ENCODE data around the gene BPIFB1. TPM values are rescaled to one million over a fixed set of nuclear protein-coding genes. Genes with fewer than 3 reads are reported as not detected.

BPIFB1 gene
- total and polyA plus RNA-seq, 2 of the 13 experiments (the other 11 are each of a cell fraction or from before 2014, with no cell fraction given): 0.82 to 4.4 TPM

DNA sequence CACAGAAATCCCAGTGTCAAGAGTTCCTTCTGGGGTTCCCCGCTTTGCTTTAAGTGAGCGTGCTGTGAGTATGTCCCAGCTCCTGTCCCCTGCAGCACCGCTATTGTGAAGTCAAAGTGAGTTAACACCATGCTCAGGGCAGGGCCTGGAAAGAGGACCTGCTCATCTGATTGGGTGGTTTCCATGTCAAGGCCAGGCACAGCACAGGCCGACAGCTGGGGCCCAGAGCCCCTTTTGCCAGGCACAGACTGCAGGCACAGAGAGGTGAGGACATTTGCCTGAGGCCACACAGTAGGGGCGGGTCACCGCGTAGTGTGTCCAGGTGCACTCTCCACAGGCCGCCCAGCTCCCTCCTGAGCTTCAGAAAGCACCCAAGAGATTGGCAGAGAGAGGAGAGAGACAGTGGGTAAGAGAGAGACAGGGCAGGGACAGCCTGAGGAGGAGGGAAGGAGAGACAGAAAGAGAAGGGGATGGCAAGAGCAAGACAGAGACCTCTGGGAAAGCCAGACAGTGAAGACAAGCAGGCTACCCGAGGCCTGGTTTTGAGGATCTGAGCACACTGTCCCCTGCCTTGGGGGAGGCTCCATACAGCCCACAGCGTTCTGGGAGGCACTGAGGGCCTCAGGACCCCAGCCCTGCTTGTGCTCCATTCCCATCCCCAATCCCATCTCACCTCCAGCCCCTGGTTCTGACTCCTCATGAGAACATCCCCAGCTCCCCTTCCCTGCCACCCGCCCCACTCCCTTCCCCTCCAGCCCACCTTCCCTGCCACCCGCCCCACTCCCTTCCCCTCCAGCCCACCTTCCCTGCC, 6.5 kb upstream of the BPIFB1 start (continued):
- TF ChIP-seq, protein P1, sequence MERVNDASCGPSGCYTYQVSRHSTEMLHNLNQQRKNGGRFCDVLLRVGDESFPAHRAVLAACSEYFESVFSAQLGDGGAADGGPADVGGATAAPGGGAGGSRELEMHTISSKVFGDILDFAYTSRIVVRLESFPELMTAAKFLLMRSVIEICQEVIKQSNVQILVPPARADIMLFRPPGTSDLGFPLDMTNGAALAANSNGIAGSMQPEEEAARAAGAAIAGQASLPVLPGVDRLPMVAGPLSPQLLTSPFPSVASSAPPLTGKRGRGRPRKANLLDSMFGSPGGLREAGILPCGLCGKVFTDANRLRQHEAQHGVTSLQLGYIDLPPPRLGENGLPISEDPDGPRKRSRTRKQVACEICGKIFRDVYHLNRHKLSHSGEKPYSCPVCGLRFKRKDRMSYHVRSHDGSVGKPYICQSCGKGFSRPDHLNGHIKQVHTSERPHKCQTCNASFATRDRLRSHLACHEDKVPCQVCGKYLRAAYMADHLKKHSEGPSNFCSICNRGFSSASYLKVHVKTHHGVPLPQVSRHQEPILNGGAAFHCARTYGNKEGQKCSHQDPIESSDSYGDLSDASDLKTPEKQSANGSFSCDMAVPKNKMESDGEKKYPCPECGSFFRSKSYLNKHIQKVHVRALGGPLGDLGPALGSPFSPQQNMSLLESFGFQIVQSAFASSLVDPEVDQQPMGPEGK (CRISPR knock-in tag; IDR thresholded peaks at IDR 0.05): peak; percentile 22; the same call in 1 of the 2 replicates
- TF ChIP-seq, protein P2, sequence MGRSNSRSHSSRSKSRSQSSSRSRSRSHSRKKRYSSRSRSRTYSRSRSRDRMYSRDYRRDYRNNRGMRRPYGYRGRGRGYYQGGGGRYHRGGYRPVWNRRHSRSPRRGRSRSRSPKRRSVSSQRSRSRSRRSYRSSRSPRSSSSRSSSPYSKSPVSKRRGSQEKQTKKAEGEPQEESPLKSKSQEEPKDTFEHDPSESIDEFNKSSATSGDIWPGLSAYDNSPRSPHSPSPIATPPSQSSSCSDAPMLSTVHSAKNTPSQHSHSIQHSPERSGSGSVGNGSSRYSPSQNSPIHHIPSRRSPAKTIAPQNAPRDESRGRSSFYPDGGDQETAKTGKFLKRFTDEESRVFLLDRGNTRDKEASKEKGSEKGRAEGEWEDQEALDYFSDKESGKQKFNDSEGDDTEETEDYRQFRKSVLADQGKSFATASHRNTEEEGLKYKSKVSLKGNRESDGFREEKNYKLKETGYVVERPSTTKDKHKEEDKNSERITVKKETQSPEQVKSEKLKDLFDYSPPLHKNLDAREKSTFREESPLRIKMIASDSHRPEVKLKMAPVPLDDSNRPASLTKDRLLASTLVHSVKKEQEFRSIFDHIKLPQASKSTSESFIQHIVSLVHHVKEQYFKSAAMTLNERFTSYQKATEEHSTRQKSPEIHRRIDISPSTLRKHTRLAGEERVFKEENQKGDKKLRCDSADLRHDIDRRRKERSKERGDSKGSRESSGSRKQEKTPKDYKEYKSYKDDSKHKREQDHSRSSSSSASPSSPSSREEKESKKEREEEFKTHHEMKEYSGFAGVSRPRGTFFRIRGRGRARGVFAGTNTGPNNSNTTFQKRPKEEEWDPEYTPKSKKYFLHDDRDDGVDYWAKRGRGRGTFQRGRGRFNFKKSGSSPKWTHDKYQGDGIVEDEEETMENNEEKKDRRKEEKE (IDR thresholded peaks at IDR 0.05): no peak
- TF ChIP-seq TCF7 (IDR thresholded peaks at IDR 0.05; ENCODE audit: low read depth) (no peak), NFYC (CRISPR knock-in tag; IDR thresholded peaks at IDR 0.05) (peak; percentile 61), CHD4 (IDR thresholded peaks at IDR 0.05; ENCODE audit: borderline replicate concordance, low read length) (0 out of 2 replicates have a peak, but pooled peaks have one; percentile 52), LBX2 (CRISPR knock-in tag; IDR thresholded peaks at IDR 0.05; ENCODE audit: borderline replicate concordance) (peak; percentile 61; the same call in 1 of the 2 replicates), SNAPC4 (CRISPR knock-in tag; IDR thresholded peaks at IDR 0.05) (no peak), ZNF275 (CRISPR knock-in tag; IDR thresholded peaks at IDR 0.05; ENCODE audit: borderline replicate concordance) (no peak)

All from HepG2 (cell line).